Measurements from ENCODE around the gene SYNPR. TPM values are rescaled to one million over a fixed set of nuclear protein-coding genes. Genes with fewer than 3 reads are reported as not detected.

SYNPR gene
- total RNA-seq, 2 experiments from 2014 or later = not detected

GRCh38 chr3:63652066-63652725 lies 374.1 kb downstream of the SYNPR start, which contains the start of gene SNTN:
Gene SNTN, plus strand, starts transcription at chr3:63652675. Its CDS starts 13 bp downstream, at chr3:63652688.
- no peak within 1 kb of the TSS for H3K4me3 Mint-ChIP-seq
- POLR2A ChIA-PET = no interaction called here
- no peak for DNase-seq
- no peaks in the 10 kb centered on the region for H3K36me3 Mint-ChIP-seq (ENCODE audit: low read depth)
- H3K9me3 Mint-ChIP-seq = no peaks in the 10 kb centered on the region
- H3K4me1 Mint-ChIP-seq = no peaks in the 10 kb centered on the region
- H3K27ac Mint-ChIP-seq = no peak within 1 kb of the TSS
- CTCF ChIA-PET = no interaction called here
- no peaks in the 10 kb centered on the region for H3K27me3 Mint-ChIP-seq

- no peak for DNase-seq
- no peaks in the 10 kb centered on the region for H3K4me1 Mint-ChIP-seq
- no peaks in the 10 kb centered on the region for H3K9me3 Mint-ChIP-seq
- POLR2A ChIA-PET = no interaction called here
- no peaks in the 10 kb centered on the region for H3K27me3 Mint-ChIP-seq
- CTCF ChIA-PET = no interaction called here
- no peak overlapping the region for H3K27ac Mint-ChIP-seq
- no peak overlapping the region for H3K4me3 Mint-ChIP-seq
- no peaks in the 10 kb centered on the region for H3K36me3 Mint-ChIP-seq (ENCODE audit: low read depth)
These were observed 376.1 kb downstream of the SYNPR start for GRCh38 chr3:63654211-63654610.

- no peak for DNase-seq
- H3K4me1 Mint-ChIP-seq = no peaks in the 10 kb centered on the region
- H3K36me3 Mint-ChIP-seq (ENCODE audit: low read depth) = no peaks in the 10 kb centered on the region
These were observed 376.8 kb downstream of the SYNPR start for GRCh38 chr3:63654931-63655330.

GRCh38 chr3:63655519-63655918 lies 377.4 kb downstream of the SYNPR start:
- H3K9me3 Mint-ChIP-seq = no peaks in the 10 kb centered on the region
- CTCF ChIA-PET = no interaction called here
- H3K36me3 Mint-ChIP-seq (ENCODE audit: low read depth) = no peaks in the 10 kb centered on the region
- H3K4me1 Mint-ChIP-seq = no peaks in the 10 kb centered on the region
- DNase-seq = no peak
- H3K27ac Mint-ChIP-seq = no peak overlapping the region
- no peak overlapping the region for H3K4me3 Mint-ChIP-seq
- H3K27me3 Mint-ChIP-seq = no peaks in the 10 kb centered on the region
- POLR2A ChIA-PET = no interaction called here

More at GRCh38 chr3:63654931-63655330, 376.8 kb downstream of the SYNPR start:
- H3K27ac Mint-ChIP-seq = no peak overlapping the region
- no peaks in the 10 kb centered on the region for H3K27me3 Mint-ChIP-seq
- POLR2A ChIA-PET = no interaction called here
- no peaks in the 10 kb centered on the region for H3K9me3 Mint-ChIP-seq
- CTCF ChIA-PET = no interaction called here
- no peak overlapping the region for H3K4me3 Mint-ChIP-seq

- Mint-ChIP-seq H3K27me3 (no peaks in the 10 kb centered on the region), H3K9me3 (no peaks in the 10 kb centered on the region), H3K36me3 (ENCODE audit: low read depth) (no peaks in the 10 kb centered on the region), H3K4me1 (no peaks in the 10 kb centered on the region), H3K27ac (no peak overlapping the region), H3K4me3 (no peak overlapping the region)
- POLR2A ChIA-PET = interaction anchor here (0.6 kb wide), 1 partner anchor 23 kb away, joined by 7 read pairs; no protein-coding TSS in a partner anchor
- DNase-seq = no peak
- CTCF ChIA-PET = no interaction called here
These were observed 378.7 kb downstream of the SYNPR start for GRCh38 chr3:63656786-63657185.

- Mint-ChIP-seq H3K27me3 (no peaks in the 10 kb centered on the region), H3K9me3 (no peaks in the 10 kb centered on the region), H3K4me1 (no peaks in the 10 kb centered on the region), H3K4me3 (no peak overlapping the region), H3K36me3 (ENCODE audit: low read depth) (no peaks in the 10 kb centered on the region), H3K27ac (no peak overlapping the region)
- DNase-seq = no peak
- ChIA-PET POLR2A (no interaction called here), CTCF (no interaction called here)
These were observed 383.1 kb downstream of the SYNPR start for GRCh38 chr3:63661242-63661641.

GRCh38 chr3:63662011-63662410 lies 383.9 kb downstream of the SYNPR start:
- H3K27ac Mint-ChIP-seq = no peak overlapping the region
- no peak for DNase-seq
- ChIA-PET CTCF (interaction anchor here (0.6 kb wide), 1 partner anchor 396 kb away, joined by 3 read pairs; no protein-coding TSS in a partner anchor), POLR2A (no interaction called here)
- H3K4me1 Mint-ChIP-seq = no peaks in the 10 kb centered on the region
- H3K9me3 Mint-ChIP-seq = no peaks in the 10 kb centered on the region
- H3K4me3 Mint-ChIP-seq = no peak overlapping the region
- H3K27me3 Mint-ChIP-seq = no peaks in the 10 kb centered on the region
- H3K36me3 Mint-ChIP-seq (ENCODE audit: low read depth) = no peaks in the 10 kb centered on the region

- no peak overlapping the region for H3K27ac Mint-ChIP-seq
- H3K9me3 Mint-ChIP-seq = no peaks in the 10 kb centered on the region
- no peak overlapping the region for H3K4me3 Mint-ChIP-seq
- DNase-seq = no peak
- ChIA-PET CTCF (interaction anchor here (0.6 kb wide), 1 partner anchor 396 kb away, joined by 3 read pairs; no protein-coding TSS in a partner anchor), POLR2A (no interaction called here)
- no peaks in the 10 kb centered on the region for H3K4me1 Mint-ChIP-seq
- H3K27me3 Mint-ChIP-seq = no peaks in the 10 kb centered on the region
- no peaks in the 10 kb centered on the region for H3K36me3 Mint-ChIP-seq (ENCODE audit: low read depth)
These were observed 384.4 kb downstream of the SYNPR start for GRCh38 chr3:63662500-63662899.

Data from activated CD4-positive, alpha-beta T cell treated with anti-CD3 and anti-CD28 coated beads, Interleukin-2, amount 10 ng/mL, durations not matched to agents 7 days and 5 days (primary cell).